Mucosa of descending colon (tissue), 3 donors: Measurements from ENCODE around the gene EFHD1. TPM values are rescaled to one million over a fixed set of nuclear protein-coding genes. Genes with fewer than 3 reads are reported as not detected.

ENCODE experiments used
- ATAC-seq: fragments of 200-7000 bp; cut with Tn5 transposase; one replicate; pipeline ENCODE4 v1.9.1; 2020; ENCODE audit warnings: mild to moderate bottlenecking, moderate library complexity
- DNase-seq, 3 donors: peaks; one replicate each; pipeline ENCODE4 v3.0.0-alpha.2; 2020
- H3K36me3 ChIP-seq: fragments of 200-600 bp; one replicate; pipeline ENCODE4 v1.8.0; 2021; ENCODE audit warnings: low read depth, mild to moderate bottlenecking
- H3K4me1 ChIP-seq: fragments of 200-600 bp; one replicate; pipeline ENCODE4 v1.8.0; 2021; ENCODE audit warnings: low read depth, mild to moderate bottlenecking
- H3K4me3 ChIP-seq: fragments of 200-600 bp; one replicate; pipeline ENCODE4 v1.8.0; 2021; ENCODE audit warnings: mild to moderate bottlenecking
- H3K9me3 ChIP-seq: fragments of 200-600 bp; one replicate; pipeline ENCODE4 v1.8.0; 2021; ENCODE audit warnings: mild to moderate bottlenecking
- intact Hi-C, 2 donors: fragments of 100-400 bp; cut with DNase I in 1 of 2; cut with micrococcal nuclease in 1 of 2; formaldehyde crosslinking; loops; one replicate each; pipeline versions ENCODE4 v1.11.0 to v1.11.1; 2022; cut with DNase I, micrococcal nuclease
- total RNA-seq, 3 donors: library from RNA; stranded (reverse); fragmentation: NEBNext Ultra II Directional in 2 of 3; extraction: Animal tissue kit (Norgen Biotek cat#: 25700) in 2 of 3; gene quantifications; one replicate each; pipeline versions ENCODE4 v1.2.1 to v1.2.4, GENCODE V29; 2021 to 2023
- TF ChIP-seq, protein P1 (sequence below): fragments of 200-600 bp; IDR thresholded peaks from one replicate; pipeline ENCODE4 v1.8.0; 2022; ENCODE audit warnings: antibody characterized with exemption, mild to moderate bottlenecking
- donor health status: DM: no; HTN: no; CAD: no; lungs with moderate emphysema.
- donor health status: DM: no; HTN: no; CAD: no.
- donor health status: DM: no; HTN: yes; CAD: no.

Gene EFHD1
- total RNA-seq, 3 donors from 2014 or later, result 2.2 to 4.8 (median 4.6) TPM

DNA sequence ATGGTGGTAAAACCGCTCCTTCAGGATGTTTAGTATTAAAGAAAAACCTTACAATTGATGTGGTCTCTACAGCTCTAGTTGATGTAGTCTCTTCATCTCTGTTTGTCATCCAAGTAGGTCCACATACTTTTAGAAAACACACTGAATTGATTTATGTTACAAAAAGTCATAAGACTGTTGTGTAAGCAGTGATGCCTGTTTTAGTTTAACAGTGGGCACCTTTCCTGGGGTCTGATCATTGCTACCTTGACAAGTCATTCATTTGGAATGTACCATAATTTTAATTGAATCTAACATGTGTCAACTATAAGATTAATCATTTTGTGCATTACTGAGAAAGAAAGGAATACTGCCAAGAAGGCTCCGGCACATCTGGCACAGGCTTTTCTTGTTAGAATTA lies 98.1 kb downstream of the EFHD1 start:
- H3K9me3 ChIP-seq, result no peaks in the 10 kb centered on the region
- no peak overlapping the region for H3K4me3 ChIP-seq
- intact Hi-C loops, result no loop called here
- DNase-seq (no peak), ATAC-seq (no peak)
- H3K4me1 ChIP-seq, result no peaks in the 10 kb centered on the region
- TF ChIP-seq, protein P1, sequence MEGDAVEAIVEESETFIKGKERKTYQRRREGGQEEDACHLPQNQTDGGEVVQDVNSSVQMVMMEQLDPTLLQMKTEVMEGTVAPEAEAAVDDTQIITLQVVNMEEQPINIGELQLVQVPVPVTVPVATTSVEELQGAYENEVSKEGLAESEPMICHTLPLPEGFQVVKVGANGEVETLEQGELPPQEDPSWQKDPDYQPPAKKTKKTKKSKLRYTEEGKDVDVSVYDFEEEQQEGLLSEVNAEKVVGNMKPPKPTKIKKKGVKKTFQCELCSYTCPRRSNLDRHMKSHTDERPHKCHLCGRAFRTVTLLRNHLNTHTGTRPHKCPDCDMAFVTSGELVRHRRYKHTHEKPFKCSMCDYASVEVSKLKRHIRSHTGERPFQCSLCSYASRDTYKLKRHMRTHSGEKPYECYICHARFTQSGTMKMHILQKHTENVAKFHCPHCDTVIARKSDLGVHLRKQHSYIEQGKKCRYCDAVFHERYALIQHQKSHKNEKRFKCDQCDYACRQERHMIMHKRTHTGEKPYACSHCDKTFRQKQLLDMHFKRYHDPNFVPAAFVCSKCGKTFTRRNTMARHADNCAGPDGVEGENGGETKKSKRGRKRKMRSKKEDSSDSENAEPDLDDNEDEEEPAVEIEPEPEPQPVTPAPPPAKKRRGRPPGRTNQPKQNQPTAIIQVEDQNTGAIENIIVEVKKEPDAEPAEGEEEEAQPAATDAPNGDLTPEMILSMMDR, result no peak
- no peaks in the 10 kb centered on the region for H3K36me3 ChIP-seq

Other genes starting within 250 kb of the EFHD1 start
- gene ALPG, start 226.8 kb upstream of the EFHD1 start, total RNA-seq, result 1 to 10 TPM in 1 of 3 donors, under 1 TPM in 2; 0.54 to 8.1 (median 0.61) TPM
- gene ALPI, start 177.5 kb upstream of the EFHD1 start, total RNA-seq, result 10 to 100 TPM in 2 of 3 donors, 1 to 10 TPM in 1; 8.5 to 24.6 (median 24.4) TPM
- under 1 TPM in 2 of 3 donors, not detected in 1; 0.16 to 0.24 TPM for gene ECEL1, start 145.8 kb upstream of the EFHD1 start, total RNA-seq
- gene PRSS56, start 113.2 kb upstream of the EFHD1 start, total RNA-seq, result not detected
- not detected for gene CHRND, start 107.4 kb upstream of the EFHD1 start, total RNA-seq
- gene CHRNG, start 93.9 kb upstream of the EFHD1 start, total RNA-seq, result not detected
- gene TIGD1, start 83.0 kb upstream of the EFHD1 start, total RNA-seq, result 1 to 10 TPM; 4.1 to 5.6 (median 5.4) TPM
- gene EIF4E2, start 82.9 kb upstream of the EFHD1 start, total RNA-seq, result 100 to 1,000 TPM in 1 of 3 donors, 10 to 100 TPM in 2; 62.7 to 116 (median 90.9) TPM
- gene GIGYF2, start 63.7 kb downstream of the EFHD1 start, total RNA-seq, result 10 to 100 TPM; 57.8 to 82.1 (median 74.8) TPM
- not detected for gene KCNJ13, start 143.0 kb downstream of the EFHD1 start, total RNA-seq
- gene SNORC, start 236.7 kb downstream of the EFHD1 start, total RNA-seq, result 10 to 100 TPM; 13.3 to 48.1 (median 31.5) TPM